OCI-LY1 (cell line): ENCODE data around the gene CACNB2.

ENCODE experiments used
- H2AFZ ChIP-seq: fragments of 200-600 bp; sonication (generic), shearing (Covaris generic); 2 replicates; pipeline ENCODE4 v1.6.0; 2014; ENCODE audit warnings: antibody characterized with exemption, mild to moderate bottlenecking, low read length
- H3F3A ChIP-seq: fragments of 200-600 bp; sonication (generic), shearing (Covaris generic); 2 replicates; pipeline ENCODE4 v1.6.0; 2014; ENCODE audit warnings: mild to moderate bottlenecking, antibody characterized with exemption, low read length, moderate library complexity; ENCODE audit not compliant: insufficient read depth
- H3K27ac ChIP-seq: fragments of 200-600 bp; sonication (generic); 2 replicates; pipeline ENCODE4 v1.5.1; 2014; ENCODE audit warnings: low read length, mixed run types, mild to moderate bottlenecking, low read depth; ENCODE audit not compliant: poor library complexity, severe bottlenecking
- H3K27me3 ChIP-seq: fragments of 200-600 bp; sonication (generic); 2 replicates; pipeline ENCODE4 v1.6.0; 2014; ENCODE audit warnings: antibody characterized with exemption, mild to moderate bottlenecking, low read length, moderate library complexity; ENCODE audit not compliant: insufficient read depth
- H3K36me3 ChIP-seq: fragments of 200-600 bp; sonication (generic); 2 replicates; pipeline ENCODE4 v1.6.1; 2014; ENCODE audit warnings: mild to moderate bottlenecking, antibody characterized with exemption, low read length, moderate library complexity, mixed read lengths; ENCODE audit not compliant: insufficient read depth
- H3K4me1 ChIP-seq: fragments of 200-600 bp; sonication (generic); 2 replicates; pipeline ENCODE4 v1.5.1; 2014; ENCODE audit warnings: mild to moderate bottlenecking, low read length, moderate library complexity; ENCODE audit not compliant: insufficient read depth, severe bottlenecking
- H3K4me2 ChIP-seq: fragments of 200-600 bp; sonication (generic), shearing (Covaris generic); 2 replicates; pipeline ENCODE4 v1.6.1; 2014; ENCODE audit warnings: low read length
- H3K4me3 ChIP-seq: fragments of 200-600 bp; sonication (generic); 2 replicates; pipeline ENCODE4 v1.5.1; 2014; ENCODE audit warnings: low read length, low read depth, mild to moderate bottlenecking, mixed read lengths; ENCODE audit not compliant: poor library complexity, severe bottlenecking
- H3K79me2 ChIP-seq: fragments of 200-600 bp; shearing (Covaris generic); 2 replicates; pipeline ENCODE4 v1.6.1; 2016; ENCODE audit warnings: mixed run types, low read length, mixed read lengths; ENCODE audit not compliant: insufficient read depth
- H3K9ac ChIP-seq: fragments of 200-600 bp; sonication (generic), shearing (Covaris generic); 2 replicates; pipeline ENCODE4 v1.6.1; 2014; ENCODE audit warnings: mild to moderate bottlenecking, low read length, mixed read lengths
- H3K9me2 ChIP-seq: fragments of 200-600 bp; sonication (generic), shearing (Covaris generic); 2 replicates; pipeline ENCODE4 v1.6.1; 2014; ENCODE audit warnings: low read depth, mild to moderate bottlenecking, low read length, mixed read lengths
- H3K9me3 ChIP-seq: fragments of 200-600 bp; shearing (Covaris generic); 2 replicates; pipeline ENCODE4 v1.6.1; 2014; ENCODE audit warnings: low read length, mixed read lengths
- H4K20me1 ChIP-seq: fragments of 200-600 bp; sonication (generic), shearing (Covaris generic); 2 replicates; pipeline ENCODE4 v1.6.0; 2016; ENCODE audit warnings: mild to moderate bottlenecking, low read length; ENCODE audit not compliant: insufficient read depth
- EZH2 ChIP-seq: fragments of 200-600 bp; sonication (generic), shearing (Covaris generic); IDR thresholded peaks from 2 replicates; pipeline ENCODE4 v1.8.0; 2017; ENCODE audit warnings: borderline replicate concordance, mixed run types, mild to moderate bottlenecking, antibody characterized with exemption, low read length, moderate library complexity, mixed read lengths
- TF ChIP-seq, protein P1 (sequence below): fragments of 200-600 bp; sonication (generic), shearing (Covaris generic); IDR thresholded peaks from 2 replicates; pipeline ENCODE4 v1.5.1; 2017; ENCODE audit warnings: mild to moderate bottlenecking, antibody characterized with exemption, low read length, moderate library complexity, mixed read lengths

CACNB2 gene

GRCh38 chr10:18260310-18260922 is 120.2 kb downstream of the CACNB2 start:
- Histone ChIP-seq H3K4me2 (no peak overlapping the region), H3K9me3 (no peaks in the 10 kb centered on the region)
- TF ChIP-seq EZH2 = no peak
- TF ChIP-seq, protein P1, sequence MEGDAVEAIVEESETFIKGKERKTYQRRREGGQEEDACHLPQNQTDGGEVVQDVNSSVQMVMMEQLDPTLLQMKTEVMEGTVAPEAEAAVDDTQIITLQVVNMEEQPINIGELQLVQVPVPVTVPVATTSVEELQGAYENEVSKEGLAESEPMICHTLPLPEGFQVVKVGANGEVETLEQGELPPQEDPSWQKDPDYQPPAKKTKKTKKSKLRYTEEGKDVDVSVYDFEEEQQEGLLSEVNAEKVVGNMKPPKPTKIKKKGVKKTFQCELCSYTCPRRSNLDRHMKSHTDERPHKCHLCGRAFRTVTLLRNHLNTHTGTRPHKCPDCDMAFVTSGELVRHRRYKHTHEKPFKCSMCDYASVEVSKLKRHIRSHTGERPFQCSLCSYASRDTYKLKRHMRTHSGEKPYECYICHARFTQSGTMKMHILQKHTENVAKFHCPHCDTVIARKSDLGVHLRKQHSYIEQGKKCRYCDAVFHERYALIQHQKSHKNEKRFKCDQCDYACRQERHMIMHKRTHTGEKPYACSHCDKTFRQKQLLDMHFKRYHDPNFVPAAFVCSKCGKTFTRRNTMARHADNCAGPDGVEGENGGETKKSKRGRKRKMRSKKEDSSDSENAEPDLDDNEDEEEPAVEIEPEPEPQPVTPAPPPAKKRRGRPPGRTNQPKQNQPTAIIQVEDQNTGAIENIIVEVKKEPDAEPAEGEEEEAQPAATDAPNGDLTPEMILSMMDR = no peak

GRCh38 chr10:18261063-18261610 is 120.9 kb downstream of the CACNB2 start:
- Histone ChIP-seq H3K27me3 (0 out of 2 replicates have a peak, but pooled peaks cover 6% of the 10 kb centered on the region), H3F3A (no peaks in the 10 kb centered on the region), H3K4me1 (no peaks in the 10 kb centered on the region), H3K36me3 (no peaks in the 10 kb centered on the region), H3K9me2 (no peaks in the 10 kb centered on the region), H3K4me2 (no peak overlapping the region), H4K20me1 (no peaks in the 10 kb centered on the region), H3K9me3 (no peaks in the 10 kb centered on the region), H2AFZ (no peak overlapping the region), H3K4me3 (no peak overlapping the region), H3K79me2 (no peaks in the 10 kb centered on the region), H3K27ac (no peak overlapping the region), H3K9ac (no peak overlapping the region)
- no peak for TF ChIP-seq EZH2
- TF ChIP-seq, protein P1 = no peak

More at GRCh38 chr10:18260310-18260922, 120.2 kb downstream of the CACNB2 start:
- Histone ChIP-seq H3K27ac (no peak overlapping the region), H3F3A (no peaks in the 10 kb centered on the region), H4K20me1 (no peaks in the 10 kb centered on the region), H3K4me1 (no peaks in the 10 kb centered on the region), H3K79me2 (no peaks in the 10 kb centered on the region), H3K27me3 (0 out of 2 replicates have a peak, but pooled peaks cover 6% of the 10 kb centered on the region), H3K9me2 (no peaks in the 10 kb centered on the region), H3K4me3 (no peak overlapping the region), H3K36me3 (no peaks in the 10 kb centered on the region), H2AFZ (no peak overlapping the region), H3K9ac (no peak overlapping the region)

DNA sequence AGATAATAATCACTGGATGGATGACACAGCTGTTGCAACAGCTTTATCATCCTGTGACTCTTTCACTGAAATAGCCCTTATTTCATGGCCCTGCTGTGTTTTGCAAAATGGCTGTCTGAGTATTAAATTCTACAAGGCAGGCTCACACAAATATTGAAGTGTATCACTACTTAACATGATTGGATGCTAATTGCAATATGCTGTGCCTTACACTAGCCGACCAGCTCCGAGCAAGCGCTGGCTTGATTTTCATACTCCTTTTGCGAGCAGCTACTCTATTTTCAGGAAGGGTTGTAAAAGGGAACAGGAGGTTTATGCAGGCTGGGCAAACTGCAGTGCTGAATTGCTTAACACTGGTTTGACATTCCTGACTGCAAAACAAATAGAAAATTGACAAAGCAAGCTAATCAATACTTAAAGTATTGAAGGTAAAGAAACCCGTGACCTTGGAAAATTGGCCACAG is 121.6 kb downstream of the CACNB2 start:
- no peak overlapping the region for H3K9ac ChIP-seq
- no peaks in the 10 kb centered on the region for H3K4me1 ChIP-seq
- no peak overlapping the region for H2AFZ ChIP-seq
- H3K27me3 ChIP-seq = 0 out of 2 replicates have a peak, but pooled peaks cover 6% of the 10 kb centered on the region
- TF ChIP-seq, protein P1 = no peak
- no peak for TF ChIP-seq EZH2
- H3F3A ChIP-seq = no peaks in the 10 kb centered on the region
- no peaks in the 10 kb centered on the region for H3K36me3 ChIP-seq
- no peak overlapping the region for H3K4me3 ChIP-seq
- H3K27ac ChIP-seq = no peak overlapping the region
- H3K9me2 ChIP-seq = no peaks in the 10 kb centered on the region
- no peak overlapping the region for H3K4me2 ChIP-seq
- H3K79me2 ChIP-seq = no peaks in the 10 kb centered on the region
- no peaks in the 10 kb centered on the region for H3K9me3 ChIP-seq
- H4K20me1 ChIP-seq = no peaks in the 10 kb centered on the region
